A549 (cell line): Measurements from ENCODE around the gene PPM1L. TPM values are rescaled to one million over a fixed set of nuclear protein-coding genes. Genes with fewer than 3 reads are reported as not detected.
A peak's percentile ranks its signal among the peaks of the same experiment; 100 is the strongest.

Experiments used
- ATAC-seq, 2 experiments: fragments of 200-7000 bp in 1 of 2; fragments of >200 bp in 1 of 2; cut with Nextera tagmentation in 1 of 2; cut with Tn5 transposase in 1 of 2; 3 replicates each; pipeline versions ENCODE4 v1.8.0 to v1.9.1; 2018 to 2020; ENCODE audit warnings: mild to moderate bottlenecking in 1 of 2, moderate library complexity in 1 of 2
- CTCF ChIA-PET: fragments of 300-600 bp; sonication (Branson Sonifier 250); formaldehyde crosslinking; extraction: SDS; loops from one replicate; lab custom pipeline; 2021; ENCODE audit warnings: antibody characterized with exemption, inconsistent platforms; lab: Yijun Ruan, JAX
- POLR2A ChIA-PET: fragments of 350-600 bp; formaldehyde crosslinking; extraction: SDS; loops from one replicate; lab custom pipeline; 2021; ENCODE audit warnings: antibody characterized with exemption, inconsistent platforms; lab: Yijun Ruan, JAX
- DNase-seq, 2 experiments: peaks; one replicate each; pipeline versions ENCODE4 v3.0.0 to v3.0.0-alpha.2; 2011 to 2016; ENCODE audit warnings: low read depth in 1 of 2, low spot score in 1 of 2
- FAIRE-seq: peaks from 2 replicates; lab custom pipeline; 2011; peaks lifted over from hg19 to GRCh38; lab: Jason Lieb, UNC
- H3K27ac ChIP-seq, 2 experiments: fragments of >200 bp; sonication (Bioruptor Twin); formaldehyde crosslinking; 3 replicates each; pipeline ENCODE4 v1.5.1; 2016 to 2017
- H3K4me1 ChIP-seq: fragments of >200 bp; sonication (Bioruptor Twin); formaldehyde crosslinking; 3 replicates; pipeline ENCODE4 v1.6.1; 2016
- H3K4me2 ChIP-seq: fragments of >200 bp; sonication (Bioruptor Twin); formaldehyde crosslinking; 3 replicates; pipeline ENCODE4 v1.6.1; 2016
- H3K4me3 ChIP-seq: fragments of >200 bp; sonication (Bioruptor Twin); formaldehyde crosslinking; 3 replicates; pipeline ENCODE4 v1.5.1; 2016
- H3K9me3 ChIP-seq: fragments of >200 bp; sonication (Bioruptor Twin); formaldehyde crosslinking; 3 replicates; pipeline ENCODE4 v1.6.1; 2016
- EHF ChIP-seq: fragments of 250-450 bp; sonication (Bioruptor Pico); IDR thresholded peaks from 2 replicates; pipeline ENCODE4 v1.5.0; 2020; ENCODE audit warnings: mild to moderate bottlenecking
- FOSB ChIP-seq: fragments of 250-450 bp; sonication (Bioruptor Pico); IDR thresholded peaks from 2 replicates; pipeline ENCODE4 v1.5.0; 2020; ENCODE audit warnings: mild to moderate bottlenecking, moderate library complexity
- FOSL2 ChIP-seq, 2 experiments: fragments of 450-650 bp in 1 of 2; fragments of >200 bp in 1 of 2; sonication (Bioruptor Twin) in 1 of 2; formaldehyde crosslinking; IDR thresholded peaks; 2 replicates each; pipeline versions ENCODE4 v1.5.0 to v1.6.1; 2016 to 2020; ENCODE audit warnings: mild to moderate bottlenecking in 1 of 2, moderate library complexity in 1 of 2
- FOXS1 ChIP-seq: fragments of 250-450 bp; sonication (Bioruptor Pico); IDR thresholded peaks from 2 replicates; pipeline ENCODE4 v1.5.0; 2020; ENCODE audit warnings: mild to moderate bottlenecking, moderate library complexity
- HEYL ChIP-seq: fragments of 250-450 bp; sonication (Bioruptor Pico); IDR thresholded peaks from 2 replicates; pipeline ENCODE4 v1.8.0; 2021; ENCODE audit warnings: mild to moderate bottlenecking, moderate library complexity
- HOXA7 ChIP-seq: fragments of 250-450 bp; sonication (Bioruptor Pico); IDR thresholded peaks from 2 replicates; pipeline ENCODE4 v1.5.0; 2020; ENCODE audit warnings: mild to moderate bottlenecking, moderate library complexity
- HOXB13 ChIP-seq: fragments of 250-450 bp; sonication (Bioruptor Pico); IDR thresholded peaks from 2 replicates; pipeline ENCODE4 v1.5.0; 2020; ENCODE audit warnings: low read depth, mild to moderate bottlenecking, moderate library complexity
- MAFK ChIP-seq: fragments of 450-650 bp; IDR thresholded peaks from 2 replicates; pipeline ENCODE4 v1.6.1; 2014; ENCODE audit not compliant: partially characterized antibody
- NR3C1 ChIP-seq: fragments of >200 bp; sonication (Bioruptor Twin); formaldehyde crosslinking; IDR thresholded peaks from 3 replicates; pipeline ENCODE4 v1.6.1; 2017
- PHF8 ChIP-seq: fragments of 200-600 bp; sonication (generic); IDR thresholded peaks from 2 replicates; pipeline ENCODE4 v1.6.1; 2016; ENCODE audit warnings: low read depth, mild to moderate bottlenecking, antibody characterized with exemption, moderate library complexity, borderline replicate concordance
- POLR2A ChIP-seq: IDR thresholded peaks from 2 replicates; pipeline ENCODE4 v1.6.1; 2012; ENCODE audit warnings: mild to moderate bottlenecking, low read length
- RAD21 ChIP-seq, 2 experiments: fragments of >200 bp in 1 of 2; sonication (Bioruptor Twin) in 1 of 2; formaldehyde crosslinking in 1 of 2; IDR thresholded peaks in 1 of 2; conservative IDR thresholded peaks in 1 of 2; 2 replicates in 1 of 2; 3 replicates in 1 of 2; pipeline ENCODE4 v1.6.1; 2012 to 2018; ENCODE audit warnings: inconsistent platforms in 1 of 2
- RCOR1 ChIP-seq: fragments of 150-350 bp; IDR thresholded peaks from 2 replicates; pipeline ENCODE4 v1.6.1; 2014; ENCODE audit warnings: antibody characterized with exemption, low read length, low read depth
- RNF2 ChIP-seq: fragments of 200-600 bp; sonication (generic); IDR thresholded peaks from 2 replicates; pipeline ENCODE4 v1.6.1; 2016; ENCODE audit warnings: low read depth, mild to moderate bottlenecking, antibody characterized with exemption, moderate library complexity, borderline replicate concordance
- SMC3 ChIP-seq: fragments of >200 bp; sonication (Bioruptor Twin); formaldehyde crosslinking; IDR thresholded peaks from 3 replicates; pipeline ENCODE4 v1.6.1; 2018; ENCODE audit warnings: inconsistent platforms
- ZC3H11A ChIP-seq: fragments of 450-650 bp; IDR thresholded peaks from 2 replicates; pipeline ENCODE4 v1.6.1; 2014; ENCODE audit warnings: antibody characterized with exemption, mild to moderate bottlenecking
- WGBS: methylation state at CpG from one replicate; pipeline ENCODE4 v1.1.6; 2017; ENCODE audit errors: missing lambda C conversion rate; 5-methylcytosine and 5-hydroxymethylcytosine counted together
- polyA plus RNA-seq, 4 experiments: library from polyadenylated mRNA; depleted of rRNA in 3 of 4; stranded (reverse); fragments of >200 nt; fragmentation: RNase III in 1 of 4; extraction: RNeasy Plus Mini Kit Qiagen cat#74134 plus additional on column Dnase treatment in 1 of 4; gene quantifications; 2 replicates in 3 of 4; 3 replicates in 1 of 4; pipeline ENCODE4 v1.2.3, GENCODE V29; 2011 to 2017
- TF ChIP-seq, protein P1 (sequence below): IDR thresholded peaks from 2 replicates; pipeline ENCODE4 v1.6.1; 2012
- TF ChIP-seq, protein P2 (sequence below): IDR thresholded peaks from 2 replicates; pipeline ENCODE4 v1.6.1; 2012
- TF ChIP-seq, protein P3 (sequence below): fragments of >200 bp; sonication (Bioruptor Twin); formaldehyde crosslinking; IDR thresholded peaks from 3 replicates; pipeline ENCODE4 v1.6.1; 2016
- TF ChIP-seq, protein P4 (sequence below): IDR thresholded peaks from 2 replicates; pipeline ENCODE4 v1.6.1; 2012; ENCODE audit warnings: low read depth, borderline replicate concordance
- TF ChIP-seq, protein P5 (sequence below): fragments of 250-450 bp; sonication (Bioruptor Pico); IDR thresholded peaks from 2 replicates; pipeline ENCODE4 v1.5.0; 2020; ENCODE audit warnings: low read depth, mild to moderate bottlenecking, moderate library complexity
- TF ChIP-seq, protein P6 (sequence below): fragments of >200 bp; sonication (Bioruptor Twin); formaldehyde crosslinking; IDR thresholded peaks from 3 replicates; pipeline ENCODE4 v1.5.1; 2016

The PPM1L gene
- polyA plus RNA-seq, 2 of the 4 experiments (the other 2 are of a cell fraction): 0.27 to 0.45 TPM

DNA sequence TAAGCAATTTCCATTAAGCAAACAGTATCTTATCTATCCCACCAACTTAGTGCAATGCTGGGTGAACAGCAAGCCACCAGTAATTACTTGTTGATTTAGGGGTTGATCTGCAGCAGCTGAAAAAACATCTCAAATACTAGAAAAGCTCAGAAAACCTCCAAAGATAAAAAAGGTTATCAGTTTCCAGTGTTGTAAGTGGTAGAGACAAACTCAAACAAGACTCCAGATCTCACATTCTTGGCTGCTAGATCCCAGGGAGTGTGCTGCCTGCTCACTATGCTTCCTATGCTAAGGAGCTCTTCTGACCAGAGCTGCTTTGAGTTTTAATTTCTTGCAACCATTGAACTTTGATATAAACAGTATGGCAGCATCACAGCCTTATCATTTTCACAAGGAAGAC, 337.9 kb downstream of the PPM1L start:
- no peaks in the 10 kb centered on the region for H3K4me1 ChIP-seq
- TF ChIP-seq PHF8 (no peak), RCOR1 (no peak), FOSB (CRISPR knock-in tag) (no peak), ZC3H11A (no peak), FOXS1 (no peak), HOXA7 (CRISPR knock-in tag) (no peak), FOSL2 (IDR thresholded peaks at IDR 0.05) (no peak), FOSL2 (CRISPR knock-in tag; IDR thresholded peaks at IDR 0.05) (no peak), NR3C1 (no peak), HOXB13 (CRISPR knock-in tag) (no peak), EHF (CRISPR knock-in tag) (no peak), RNF2 (no peak), POLR2A (no peak), MAFK (no peak), HEYL (no peak)
- TF ChIP-seq, protein P1, sequence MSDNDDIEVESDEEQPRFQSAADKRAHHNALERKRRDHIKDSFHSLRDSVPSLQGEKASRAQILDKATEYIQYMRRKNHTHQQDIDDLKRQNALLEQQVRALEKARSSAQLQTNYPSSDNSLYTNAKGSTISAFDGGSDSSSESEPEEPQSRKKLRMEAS: no peak
- TF ChIP-seq, protein P2, sequence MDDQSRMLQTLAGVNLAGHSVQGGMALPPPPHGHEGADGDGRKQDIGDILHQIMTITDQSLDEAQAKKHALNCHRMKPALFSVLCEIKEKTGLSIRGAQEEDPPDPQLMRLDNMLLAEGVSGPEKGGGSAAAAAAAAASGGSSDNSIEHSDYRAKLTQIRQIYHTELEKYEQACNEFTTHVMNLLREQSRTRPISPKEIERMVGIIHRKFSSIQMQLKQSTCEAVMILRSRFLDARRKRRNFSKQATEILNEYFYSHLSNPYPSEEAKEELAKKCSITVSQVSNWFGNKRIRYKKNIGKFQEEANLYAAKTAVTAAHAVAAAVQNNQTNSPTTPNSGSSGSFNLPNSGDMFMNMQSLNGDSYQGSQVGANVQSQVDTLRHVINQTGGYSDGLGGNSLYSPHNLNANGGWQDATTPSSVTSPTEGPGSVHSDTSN: no peak
- TF ChIP-seq, protein P3, sequence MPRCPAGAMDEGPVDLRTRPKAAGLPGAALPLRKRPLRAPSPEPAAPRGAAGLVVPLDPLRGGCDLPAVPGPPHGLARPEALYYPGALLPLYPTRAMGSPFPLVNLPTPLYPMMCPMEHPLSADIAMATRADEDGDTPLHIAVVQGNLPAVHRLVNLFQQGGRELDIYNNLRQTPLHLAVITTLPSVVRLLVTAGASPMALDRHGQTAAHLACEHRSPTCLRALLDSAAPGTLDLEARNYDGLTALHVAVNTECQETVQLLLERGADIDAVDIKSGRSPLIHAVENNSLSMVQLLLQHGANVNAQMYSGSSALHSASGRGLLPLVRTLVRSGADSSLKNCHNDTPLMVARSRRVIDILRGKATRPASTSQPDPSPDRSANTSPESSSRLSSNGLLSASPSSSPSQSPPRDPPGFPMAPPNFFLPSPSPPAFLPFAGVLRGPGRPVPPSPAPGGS: no peak
- TF ChIP-seq, protein P4, sequence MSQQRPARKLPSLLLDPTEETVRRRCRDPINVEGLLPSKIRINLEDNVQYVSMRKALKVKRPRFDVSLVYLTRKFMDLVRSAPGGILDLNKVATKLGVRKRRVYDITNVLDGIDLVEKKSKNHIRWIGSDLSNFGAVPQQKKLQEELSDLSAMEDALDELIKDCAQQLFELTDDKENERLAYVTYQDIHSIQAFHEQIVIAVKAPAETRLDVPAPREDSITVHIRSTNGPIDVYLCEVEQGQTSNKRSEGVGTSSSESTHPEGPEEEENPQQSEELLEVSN: no peak
- TF ChIP-seq, protein P5, sequence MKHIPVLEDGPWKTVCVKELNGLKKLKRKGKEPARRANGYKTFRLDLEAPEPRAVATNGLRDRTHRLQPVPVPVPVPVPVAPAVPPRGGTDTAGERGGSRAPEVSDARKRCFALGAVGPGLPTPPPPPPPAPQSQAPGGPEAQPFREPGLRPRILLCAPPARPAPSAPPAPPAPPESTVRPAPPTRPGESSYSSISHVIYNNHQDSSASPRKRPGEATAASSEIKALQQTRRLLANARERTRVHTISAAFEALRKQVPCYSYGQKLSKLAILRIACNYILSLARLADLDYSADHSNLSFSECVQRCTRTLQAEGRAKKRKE (CRISPR knock-in tag): no peak
- TF ChIP-seq, all 56 proteins: peak for 0
- Histone ChIP-seq H3K9me3 (no peaks in the 10 kb centered on the region), H3K27ac (no peak overlapping the region), H3K4me3 (no peak overlapping the region), H3K4me2 (no peak overlapping the region)
- FAIRE-seq (no peak), ATAC-seq (no peak), DNase-seq (no peak)
- ChIA-PET POLR2A (no interaction called here), CTCF (no interaction called here)

DNA sequence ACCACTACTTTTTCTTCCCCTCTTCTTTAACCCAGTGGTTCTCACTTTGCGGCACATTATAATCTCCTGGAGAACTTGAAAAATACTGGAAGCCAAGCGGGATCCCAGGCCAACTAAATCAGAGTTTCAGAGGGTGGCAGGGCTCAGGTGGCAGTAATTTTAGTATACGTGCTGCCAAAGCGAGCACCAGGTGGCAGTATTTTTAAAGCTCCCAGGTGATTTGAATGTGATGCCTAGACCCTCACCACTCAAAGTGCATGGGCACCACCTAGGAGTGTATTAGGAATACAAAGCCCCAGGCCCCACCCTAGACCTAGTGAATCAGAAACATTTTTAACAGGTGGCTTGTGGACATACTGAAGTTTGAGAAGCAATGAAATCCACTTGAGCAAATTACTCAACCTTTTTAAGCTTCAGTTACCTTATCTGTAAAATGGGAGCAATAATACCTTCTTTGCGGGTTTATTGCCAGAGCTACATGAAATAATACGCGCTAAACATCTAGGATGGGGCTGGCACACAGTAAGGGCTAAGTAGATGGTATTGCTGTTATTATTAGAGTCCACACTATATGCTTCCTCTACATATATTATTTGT, 340.8 kb downstream of the PPM1L start:
- H3K4me2 ChIP-seq: no peak overlapping the region
- CTCF ChIA-PET: interaction anchor here (0.6 to 2.0 kb wide), 5 partner anchors 11 to 319 kb away, joined by 3 to 5 read pairs (median 4); no protein-coding TSS in a partner anchor
- H3K27ac ChIP-seq: no peak overlapping the region
- DNase-seq (peak; percentile 3 to 14), FAIRE-seq (no peak), ATAC-seq (peak in 1 of 2 experiments; percentile 71; a peak in 3 of 6 replicates)
- TF ChIP-seq RCOR1 (no peak), SMC3 (peak; percentile 59; the same call in 2 of the 3 replicates), RAD21 (conservative IDR thresholded peaks at IDR 0.05 in 1 of 2, IDR thresholded peaks at IDR 0.05 in 1 of 2) (peak; percentile 32 to 35; a peak in 4 of 5 replicates)
- TF ChIP-seq, protein P6, sequence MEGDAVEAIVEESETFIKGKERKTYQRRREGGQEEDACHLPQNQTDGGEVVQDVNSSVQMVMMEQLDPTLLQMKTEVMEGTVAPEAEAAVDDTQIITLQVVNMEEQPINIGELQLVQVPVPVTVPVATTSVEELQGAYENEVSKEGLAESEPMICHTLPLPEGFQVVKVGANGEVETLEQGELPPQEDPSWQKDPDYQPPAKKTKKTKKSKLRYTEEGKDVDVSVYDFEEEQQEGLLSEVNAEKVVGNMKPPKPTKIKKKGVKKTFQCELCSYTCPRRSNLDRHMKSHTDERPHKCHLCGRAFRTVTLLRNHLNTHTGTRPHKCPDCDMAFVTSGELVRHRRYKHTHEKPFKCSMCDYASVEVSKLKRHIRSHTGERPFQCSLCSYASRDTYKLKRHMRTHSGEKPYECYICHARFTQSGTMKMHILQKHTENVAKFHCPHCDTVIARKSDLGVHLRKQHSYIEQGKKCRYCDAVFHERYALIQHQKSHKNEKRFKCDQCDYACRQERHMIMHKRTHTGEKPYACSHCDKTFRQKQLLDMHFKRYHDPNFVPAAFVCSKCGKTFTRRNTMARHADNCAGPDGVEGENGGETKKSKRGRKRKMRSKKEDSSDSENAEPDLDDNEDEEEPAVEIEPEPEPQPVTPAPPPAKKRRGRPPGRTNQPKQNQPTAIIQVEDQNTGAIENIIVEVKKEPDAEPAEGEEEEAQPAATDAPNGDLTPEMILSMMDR: peak; percentile 42
- no peak overlapping the region for H3K4me3 ChIP-seq
- WGBS: 67% methylated on average over 7 of the region's 7 CpGs
- H3K4me1 ChIP-seq: no peaks in the 10 kb centered on the region
- no peaks in the 10 kb centered on the region for H3K9me3 ChIP-seq
- POLR2A ChIA-PET: no interaction called here
